ENCODE measurements around the gene DDX56. TPM values are rescaled to one million over a fixed set of nuclear protein-coding genes. Genes with fewer than 3 reads are reported as not detected.

The DDX56 gene
- total and polyA plus RNA-seq, 2 of the 4 experiments (the other 2 are of a cell fraction): 59.4 to 67.7 TPM

DNA sequence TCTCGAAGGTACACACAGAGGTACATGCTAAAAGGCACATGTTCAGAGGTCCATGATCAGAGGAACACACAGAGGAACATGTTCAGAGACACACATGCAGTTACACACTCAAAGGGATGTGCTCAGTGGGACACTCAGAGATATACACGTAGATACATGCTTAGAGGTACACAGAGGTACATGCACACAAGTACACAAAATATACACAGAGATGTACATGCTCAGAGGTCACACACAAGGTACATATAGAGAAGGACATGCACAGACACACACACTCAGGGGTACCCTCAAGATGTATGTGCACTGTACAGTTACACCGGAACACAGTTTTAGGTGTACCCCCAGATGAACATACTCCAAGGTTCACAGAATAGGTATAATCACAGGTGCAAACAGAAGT, 51.4 kb downstream of the DDX56 start:
- Histone ChIP-seq H3K4ac (ENCODE audit: low read depth, low read length) (no peak overlapping the region), H2AFZ (replicated peaks; ENCODE audit: low read length, poor library complexity) (no peak overlapping the region), H2BK5ac (ENCODE audit: low read depth, low read length, poor library complexity, severe bottlenecking) (no peak overlapping the region), H3K27me3 (ENCODE audit: control insufficient read depth, insufficient read depth, low read length) (peaks cover 36% of the 10 kb centered on the region), H3K4me3 (ENCODE audit: insufficient read depth, low read depth, low read length) (no peak overlapping the region), H3K27ac (ENCODE audit: insufficient read depth, low read length) (no peak overlapping the region), H3K14ac (replicated peaks; ENCODE audit: low read depth, low read length) (no peak overlapping the region), H3K9me1 (ENCODE audit: insufficient read depth, low read length) (no peaks in the 10 kb centered on the region), H3K4me2 (ENCODE audit: low read depth, low read length) (no peak overlapping the region), H4K20me1 (ENCODE audit: insufficient read depth, low read length) (no peaks in the 10 kb centered on the region), H2BK120ac (ENCODE audit: low read depth, low read length) (no peak overlapping the region), H3K4me1 (ENCODE audit: control insufficient read depth, insufficient read depth, low read length) (no peaks in the 10 kb centered on the region), H3K56ac (ENCODE audit: extremely low read depth, insufficient read depth, low read length) (no peak overlapping the region), H3K79me1 (ENCODE audit: low read depth in 1 of 2, low read length in 2 of 2) (no peaks in the 10 kb centered on the region), H2AK9ac (replicated peaks; ENCODE audit: low read depth, low read length, poor library complexity) (no peak overlapping the region), H4K5ac (ENCODE audit: low read depth, low read length) (no peak overlapping the region), H3K36me3 (ENCODE audit: control insufficient read depth, insufficient read depth, low read length) (no peaks in the 10 kb centered on the region), H2BK15ac (ENCODE audit: low read depth, low read length) (no peak overlapping the region), H2AK5ac (ENCODE audit: low read depth, low read length) (no peak overlapping the region), H2BK20ac (ENCODE audit: low read depth, low read length) (no peak overlapping the region), H4K8ac (ENCODE audit: low read depth in 2 of 2, low read length in 2 of 2) (no peak overlapping the region), H4K91ac (ENCODE audit: insufficient read depth, low read depth, low read length) (no peak overlapping the region), H3K18ac (ENCODE audit: low read depth, low read length) (no peak overlapping the region), H3K9me3 (ENCODE audit: control insufficient read depth, insufficient read depth, low read length) (peaks cover 16% of the 10 kb centered on the region), H3K23ac (ENCODE audit: low read depth, low read length) (0 out of 2 replicates have a peak overlapping the region, but pooled peaks have one; percentile 8), H3K9ac (ENCODE audit: low read depth, low read length) (no peak overlapping the region)
- ATAC-seq (ENCODE audit: low read depth) (no peak), DNase-seq (no peak)
- ChIA-PET POLR2A (ENCODE audit: unreplicated experiment) (no interaction called here), CTCF (no interaction called here)
- BruUV-seq (replicated peaks): no TSS peak
- dilution Hi-C loops (cut with HindIII; ENCODE audit: low sequenced_read_pairs, unreplicated experiment): no loop called here
- in situ Hi-C loops (cut with MboI; ENCODE audit: low sequenced_read_pairs): no loop called here
- TF ChIP-seq MAZ (IDR thresholded peaks at IDR 0.05; ENCODE audit: borderline replicate concordance, low read depth, low read length): no peak
- TF ChIP-seq, protein P1, sequence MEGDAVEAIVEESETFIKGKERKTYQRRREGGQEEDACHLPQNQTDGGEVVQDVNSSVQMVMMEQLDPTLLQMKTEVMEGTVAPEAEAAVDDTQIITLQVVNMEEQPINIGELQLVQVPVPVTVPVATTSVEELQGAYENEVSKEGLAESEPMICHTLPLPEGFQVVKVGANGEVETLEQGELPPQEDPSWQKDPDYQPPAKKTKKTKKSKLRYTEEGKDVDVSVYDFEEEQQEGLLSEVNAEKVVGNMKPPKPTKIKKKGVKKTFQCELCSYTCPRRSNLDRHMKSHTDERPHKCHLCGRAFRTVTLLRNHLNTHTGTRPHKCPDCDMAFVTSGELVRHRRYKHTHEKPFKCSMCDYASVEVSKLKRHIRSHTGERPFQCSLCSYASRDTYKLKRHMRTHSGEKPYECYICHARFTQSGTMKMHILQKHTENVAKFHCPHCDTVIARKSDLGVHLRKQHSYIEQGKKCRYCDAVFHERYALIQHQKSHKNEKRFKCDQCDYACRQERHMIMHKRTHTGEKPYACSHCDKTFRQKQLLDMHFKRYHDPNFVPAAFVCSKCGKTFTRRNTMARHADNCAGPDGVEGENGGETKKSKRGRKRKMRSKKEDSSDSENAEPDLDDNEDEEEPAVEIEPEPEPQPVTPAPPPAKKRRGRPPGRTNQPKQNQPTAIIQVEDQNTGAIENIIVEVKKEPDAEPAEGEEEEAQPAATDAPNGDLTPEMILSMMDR (conservative IDR thresholded peaks at IDR 0.05; ENCODE audit: low read depth, low read length): no peak
- TF ChIP-seq, protein P2, sequence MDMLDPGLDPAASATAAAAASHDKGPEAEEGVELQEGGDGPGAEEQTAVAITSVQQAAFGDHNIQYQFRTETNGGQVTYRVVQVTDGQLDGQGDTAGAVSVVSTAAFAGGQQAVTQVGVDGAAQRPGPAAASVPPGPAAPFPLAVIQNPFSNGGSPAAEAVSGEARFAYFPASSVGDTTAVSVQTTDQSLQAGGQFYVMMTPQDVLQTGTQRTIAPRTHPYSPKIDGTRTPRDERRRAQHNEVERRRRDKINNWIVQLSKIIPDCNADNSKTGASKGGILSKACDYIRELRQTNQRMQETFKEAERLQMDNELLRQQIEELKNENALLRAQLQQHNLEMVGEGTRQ (IDR thresholded peaks at IDR 0.05; ENCODE audit: low read depth, low read length): no peak
- no peak for TF ChIP-seq CEBPB (IDR thresholded peaks at IDR 0.05; ENCODE audit: low read depth, low read length)
- TF ChIP-seq, protein P3, sequence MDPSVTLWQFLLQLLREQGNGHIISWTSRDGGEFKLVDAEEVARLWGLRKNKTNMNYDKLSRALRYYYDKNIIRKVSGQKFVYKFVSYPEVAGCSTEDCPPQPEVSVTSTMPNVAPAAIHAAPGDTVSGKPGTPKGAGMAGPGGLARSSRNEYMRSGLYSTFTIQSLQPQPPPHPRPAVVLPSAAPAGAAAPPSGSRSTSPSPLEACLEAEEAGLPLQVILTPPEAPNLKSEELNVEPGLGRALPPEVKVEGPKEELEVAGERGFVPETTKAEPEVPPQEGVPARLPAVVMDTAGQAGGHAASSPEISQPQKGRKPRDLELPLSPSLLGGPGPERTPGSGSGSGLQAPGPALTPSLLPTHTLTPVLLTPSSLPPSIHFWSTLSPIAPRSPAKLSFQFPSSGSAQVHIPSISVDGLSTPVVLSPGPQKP (IDR thresholded peaks at IDR 0.05; ENCODE audit: borderline replicate concordance, low read depth, low read length): no peak
- TF ChIP-seq RCOR1 (IDR thresholded peaks at IDR 0.05; ENCODE audit: insufficient replicate concordance, low read length): no peak
- no peak for TF ChIP-seq BHLHE40 (IDR thresholded peaks at IDR 0.05; ENCODE audit: low read depth, low read length)
- TF ChIP-seq POLR2A (IDR thresholded peaks at IDR 0.05; ENCODE audit: low read depth, low read length): no peak
- TF ChIP-seq FOS (IDR thresholded peaks at IDR 0.05; ENCODE audit: low read depth, low read length): no peak
- no peak for TF ChIP-seq RFX5 (IDR thresholded peaks at IDR 0.05; ENCODE audit: low read depth, low read length)
- TF ChIP-seq MXI1 (IDR thresholded peaks at IDR 0.05; ENCODE audit: borderline replicate concordance, low read depth, low read length): no peak
- no peak for TF ChIP-seq NFE2L2 (IDR thresholded peaks at IDR 0.05; ENCODE audit: low read depth, low read length)
- TF ChIP-seq SMC3 (IDR thresholded peaks at IDR 0.05; ENCODE audit: low read depth, low read length): no peak
- no peak for TF ChIP-seq RAD21 (IDR thresholded peaks at IDR 0.05; ENCODE audit: low read length)
- no peak for TF ChIP-seq CHD1 (IDR thresholded peaks at IDR 0.05; ENCODE audit: low read depth, low read length)
- no peak for TF ChIP-seq MAFK (IDR thresholded peaks at IDR 0.05; ENCODE audit: low read depth, low read length)
- no CpG with 5 or more reads among the region's 3 CpGs for WGBS, 2 experiments (ENCODE audit: extremely low coverage in 2 of 2, insufficient read length in 1 of 2)
- intact Hi-C loops (cut with micrococcal nuclease): no loop called here
